T-helper 2 cell treated with Interferon-gamma antibody and Interleukin-4, amounts not matched to agents 100 ng/mL and 5 ng/mL, for 36 hours (primary cell): Measurements from ENCODE around the gene CUL9. TPM values are rescaled to one million over a fixed set of nuclear protein-coding genes. Genes with fewer than 3 reads are reported as not detected.

Experiments
- intact Hi-C: fragments of 100-400 bp; cut with micrococcal nuclease; formaldehyde crosslinking; loops from one replicate; pipeline ENCODE4 v1.15.1; 2023
- total RNA-seq: library from RNA; stranded (reverse); gene quantifications from 2 replicates; pipeline ENCODE4 v1.2.3, GENCODE V29; 2022

CUL9 gene
- total RNA-seq, 1 donor from 2014 or later: 45.5 TPM

- intact Hi-C loops: no loop called here
Observed at GRCh38 chr6:43223175-43223574, 41.2 kb downstream of the CUL9 start.

- intact Hi-C loops: loop anchor here (5.0 kb wide), 1 partner anchor 141 kb away; the partner anchor contains the start of gene ZNF318
Observed at GRCh38 chr6:43226192-43226851, 44.3 kb downstream of the CUL9 start.

- intact Hi-C loops: loop anchor here (1.0 to 5.0 kb wide), 2 partner anchors 138 to 277 kb away; partner anchors contain the start of gene ZNF318
Observed at GRCh38 chr6:43228951-43229802, 47.2 kb downstream of the CUL9 start, which contains the start of gene DNPH1. Gene DNPH1, minus strand, starts transcription at chr6:43229481. Its CDS starts 25 bp downstream, at chr6:43229456.

- intact Hi-C loops: loop anchor here (1.0 to 5.0 kb wide), 3 partner anchors 17 to 276 kb away; partner anchors contain the start of gene ZNF318
Observed at GRCh38 chr6:43229803-43230620, 48.0 kb downstream of the CUL9 start.

GRCh38 chr6:43231053-43231452 is 49.1 kb downstream of the CUL9 start:
- intact Hi-C loops: loop anchor here (2.0 kb wide), 1 partner anchor 16 kb away; no protein-coding TSS in a partner anchor

GRCh38 chr6:43231735-43232450 is 49.9 kb downstream of the CUL9 start:
- intact Hi-C loops: loop anchor here (2.0 kb wide), 1 partner anchor 15 kb away; no protein-coding TSS in a partner anchor

GRCh38 chr6:43235841-43236240 is 53.8 kb downstream of the CUL9 start:
- intact Hi-C loops: no loop called here

GRCh38 chr6:43239054-43239453 is 57.1 kb downstream of the CUL9 start:
- intact Hi-C loops: no loop called here

GRCh38 chr6:43240950-43241349 is 59.0 kb downstream of the CUL9 start:
- intact Hi-C loops: no loop called here

GRCh38 chr6:43241446-43241845 is 59.5 kb downstream of the CUL9 start:
- intact Hi-C loops: no loop called here

GRCh38 chr6:43242908-43243663 is 61.1 kb downstream of the CUL9 start, which contains the start of gene TTBK1:
Gene TTBK1, plus strand, starts transcription at chr6:43243481. Its CDS starts 3,180 bp downstream, at chr6:43246661.
- intact Hi-C loops: no loop called here

GRCh38 chr6:43243664-43244321 is 61.8 kb downstream of the CUL9 start:
- intact Hi-C loops: no loop called here

- intact Hi-C loops: loop anchor here (2.0 to 5.0 kb wide), 3 partner anchors 16 to 1021 kb away; partner anchors contain the start of gene NFKBIE
Observed at GRCh38 chr6:43246301-43247113, 64.5 kb downstream of the CUL9 start.

GRCh38 chr6:43247114-43247999 is 65.4 kb downstream of the CUL9 start:
- intact Hi-C loops: loop anchor here (2.0 to 5.0 kb wide), 3 partner anchors 17 to 1020 kb away; partner anchors contain the start of gene NFKBIE

GRCh38 chr6:43248101-43248500 is 66.1 kb downstream of the CUL9 start:
- intact Hi-C loops: loop anchor here (5.0 kb wide), 1 partner anchor 1019 kb away; the partner anchor contains the start of gene NFKBIE

GRCh38 chr6:43248791-43249190 is 66.8 kb downstream of the CUL9 start:
- intact Hi-C loops: loop anchor here (5.0 kb wide), 1 partner anchor 1019 kb away; the partner anchor contains the start of gene NFKBIE

GRCh38 chr6:43250992-43251373 is 69.0 kb downstream of the CUL9 start:
- intact Hi-C loops: no loop called here
